K562 (cell line): ENCODE measurements around the gene CRX. TPM values are rescaled to one million over a fixed set of nuclear protein-coding genes. Genes with fewer than 3 reads are reported as not detected.
A peak's percentile ranks its signal among the peaks of the same experiment; 100 is the strongest.

Experiments
- CREB1 ChIP-seq, 2 experiments: sonication (generic) in 1 of 2; formaldehyde crosslinking in 1 of 2; IDR thresholded peaks; 2 replicates each; pipeline versions ENCODE4 v1.6.1 to v1.8.0; 2012 to 2022; ENCODE audit warnings: inconsistent platforms in 1 of 2, mild to moderate bottlenecking in 1 of 2, missing genetic modification reagents in 1 of 2, moderate library complexity in 1 of 2
- MXD1 ChIP-seq: fragments of 250-450 bp; sonication (Bioruptor Pico); IDR thresholded peaks from 2 replicates; pipeline ENCODE4 v1.8.0; 2021; ENCODE audit warnings: borderline replicate concordance, mild to moderate bottlenecking, moderate library complexity; ENCODE audit not compliant: poor library complexity, severe bottlenecking
- RAD21 ChIP-seq, 2 experiments: fragments of 250-450 bp in 1 of 2; fragments of 450-650 bp in 1 of 2; sonication (Bioruptor Pico) in 1 of 2; formaldehyde crosslinking in 1 of 2; IDR thresholded peaks in 1 of 2; conservative IDR thresholded peaks in 1 of 2; 2 replicates each; pipeline versions ENCODE4 v1.4.0 to v1.8.0; 2020 to 2022; ENCODE audit warnings: mild to moderate bottlenecking in 2 of 2, moderate library complexity in 1 of 2
- RCOR1 ChIP-seq, 2 experiments: IDR thresholded peaks; 2 replicates each; pipeline ENCODE4 v1.6.1; 2012; ENCODE audit warnings: low read depth in 2 of 2, low read length in 2 of 2, borderline replicate concordance in 1 of 2, improper control_type of control experiment in 1 of 2
- REST ChIP-seq, 2 experiments: fragments of 450-650 bp; formaldehyde crosslinking in 1 of 2; IDR thresholded peaks; 2 replicates each; pipeline versions ENCODE4 v1.4.0 to v1.6.1; 2014 to 2020; ENCODE audit warnings: mild to moderate bottlenecking in 2 of 2, borderline replicate concordance in 1 of 2, low read depth in 1 of 2
- RUNX1 ChIP-seq: sonication (generic); IDR thresholded peaks from 2 replicates; pipeline ENCODE4 v1.6.1; 2016; ENCODE audit warnings: antibody characterized with exemption, low read depth
- SETDB1 ChIP-seq: IDR thresholded peaks from one replicate; pipeline ENCODE4 v1.6.1; 2012; ENCODE audit warnings: low read length, control low read depth, inconsistent platforms
- SIX5 ChIP-seq, 2 experiments: IDR thresholded peaks; 2 replicates each; pipeline ENCODE4 v1.6.1; 2011; ENCODE audit warnings: low read length in 2 of 2, borderline replicate concordance in 1 of 2, low read depth in 1 of 2, mild to moderate bottlenecking in 1 of 2, moderate library complexity in 1 of 2; ENCODE audit not compliant: insufficient read depth in 1 of 2
- TAF9B ChIP-seq: fragments of 450-650 bp; IDR thresholded peaks from 2 replicates; pipeline ENCODE4 v1.6.1; 2018; ENCODE audit warnings: mild to moderate bottlenecking; ENCODE audit not compliant: partially characterized antibody
- TCFL5 ChIP-seq: fragments of 250-450 bp; sonication (Bioruptor Pico); conservative IDR thresholded peaks from 2 replicates; pipeline ENCODE4 v1.6.1; 2021; ENCODE audit warnings: mild to moderate bottlenecking, moderate library complexity, matching md5 sums
- TEAD1 ChIP-seq, 2 experiments: fragments of 450-650 bp in 1 of 2; sonication (generic) in 1 of 2; formaldehyde crosslinking; IDR thresholded peaks; 2 replicates each; pipeline versions ENCODE4 v1.4.0 to v1.8.0; 2020 to 2022; ENCODE audit warnings: mild to moderate bottlenecking in 2 of 2, missing genetic modification reagents in 1 of 2
- TSHZ1 ChIP-seq: fragments of 250-450 bp; sonication (Bioruptor Pico); IDR thresholded peaks from 2 replicates; pipeline ENCODE4 v1.4.0; 2020; ENCODE audit warnings: mild to moderate bottlenecking, moderate library complexity
- ZBTB7A ChIP-seq: IDR thresholded peaks from 2 replicates; pipeline ENCODE4 v1.6.1; 2011; ENCODE audit warnings: low read depth, mild to moderate bottlenecking, low read length, moderate library complexity, borderline replicate concordance; ENCODE audit not compliant: control insufficient read depth
- polyA plus RNA-seq, 8 experiments: library from polyadenylated mRNA; depleted of rRNA in 4 of 8; stranded (reverse) in 5 of 8; unstranded in 3 of 8; fragments of >200 nt; fragmentation: Nextera tagmentation in 2 of 8; fragmentation: Illumina TruSeq in 1 of 8; extraction: Ambion mirVana in 2 of 8; extraction: Trizol in 1 of 8; gene quantifications; 2 replicates each; pipeline versions ENCODE4 v1.2.1 to v1.2.3, GENCODE V29; 2011 to 2014; ENCODE audit warnings: inconsistent platforms in 1 of 8, missing spikeins in 1 of 8
- total RNA-seq, 7 experiments: library from RNA; depleted of rRNA in 6 of 7; stranded (reverse); fragments of >200 nt in 6 of 7; fragmentation: Illumina TruSeq in 2 of 7; extraction: Trizol in 2 of 7; gene quantifications; 2 replicates each; pipeline versions ENCODE4 v1.2.1 to v1.2.3, GENCODE V29; 2011 to 2021; ENCODE audit warnings: low replicate concordance in 1 of 7

CRX gene
- total and polyA plus RNA-seq, 9 of the 15 experiments (the other 6 are each of a cell fraction or from before 2014, with no cell fraction given), result 0.01 TPM; not detected in 8

GRCh38 chr19:47813304-47813994, 8.3 kb upstream of the CRX start (continued):
- no peak for TF ChIP-seq SIX5 (IDR thresholded peaks at IDR 0.05; ENCODE audit: borderline replicate concordance in 1 of 2, insufficient read depth in 1 of 2, low read depth in 1 of 2, low read length in 2 of 2)
- peak; percentile 24; the same call in 1 of the 2 replicates for TF ChIP-seq REST (IDR thresholded peaks at IDR 0.05; ENCODE audit: borderline replicate concordance)
- no peak for TF ChIP-seq REST (CRISPR knock-in tag; IDR thresholded peaks at IDR 0.05; ENCODE audit: low read depth)
- peak in 1 of 2 experiments; percentile 51; a peak in 2 of 4 replicates for TF ChIP-seq RAD21 (CRISPR knock-in tag; conservative IDR thresholded peaks at IDR 0.05 in 1 of 2, IDR thresholded peaks at IDR 0.05 in 1 of 2)
- no peak for TF ChIP-seq TAF9B
- TF ChIP-seq MXD1 (CRISPR knock-in tag), result no peak
- TF ChIP-seq SETDB1, result no peak
- TF ChIP-seq TCFL5, result no peak
- TF ChIP-seq TEAD1 (CRISPR knock-in tag; IDR thresholded peaks at IDR 0.05), result no peak
- TF ChIP-seq CREB1 (IDR thresholded peaks at IDR 0.05), result no peak
- TF ChIP-seq CREB1 (CRISPR knock-in tag; IDR thresholded peaks at IDR 0.05), result no peak
- TF ChIP-seq ZBTB7A, result peak; percentile 70; the same call in 1 of the 2 replicates
- TF ChIP-seq RUNX1, result 0 out of 2 replicates have a peak, but pooled peaks have one; percentile 31
- TF ChIP-seq RCOR1 (IDR thresholded peaks at IDR 0.05; ENCODE audit: borderline replicate concordance in 1 of 2, low read depth in 2 of 2, low read length in 2 of 2), result 0 out of 4 replicates have a peak, but pooled peaks of 1 of the 2 experiments have one; percentile 25
- no peak for TF ChIP-seq TSHZ1 (CRISPR knock-in tag)
